Measurements from ENCODE around the gene CASR.

GRCh38 chr3:122273498-122273897, 90.0 kb downstream of the CASR start:
- no peak for TF ChIP-seq CTCF (IDR thresholded peaks at IDR 0.05; ENCODE audit: low read depth, low read length)
- no peak for TF ChIP-seq MAX (IDR thresholded peaks at IDR 0.05; ENCODE audit: low read depth, low read length)
- no peak for TF ChIP-seq POLR2A (IDR thresholded peaks at IDR 0.05; ENCODE audit: extremely low read depth, insufficient read length)
- TF ChIP-seq MYC (IDR thresholded peaks at IDR 0.05; ENCODE audit: low read depth, low read length) = no peak
